Stimulated activated CD8-positive, alpha-beta memory T cell treated with anti-CD3 and anti-CD28 coated beads, Interleukin-4, amount 100 ng/mL, for 24 hours (primary cell): Measurements from ENCODE around the gene OPTN.
"Not testable (repeated sequence)": the region's sequence is repeated elsewhere in the genome, so short reads cannot be mapped to it uniquely, and the experiment has no call there.

Source experiments
- DNase-seq: peaks from one replicate; pipeline ENCODE4 v3.0.0-alpha.2; 2020; ENCODE audit warnings: low read depth

The OPTN gene

GRCh38 chr10:13090289-13090688, 9.7 kb upstream of the OPTN start:
- DNase-seq: no peak

DNA sequence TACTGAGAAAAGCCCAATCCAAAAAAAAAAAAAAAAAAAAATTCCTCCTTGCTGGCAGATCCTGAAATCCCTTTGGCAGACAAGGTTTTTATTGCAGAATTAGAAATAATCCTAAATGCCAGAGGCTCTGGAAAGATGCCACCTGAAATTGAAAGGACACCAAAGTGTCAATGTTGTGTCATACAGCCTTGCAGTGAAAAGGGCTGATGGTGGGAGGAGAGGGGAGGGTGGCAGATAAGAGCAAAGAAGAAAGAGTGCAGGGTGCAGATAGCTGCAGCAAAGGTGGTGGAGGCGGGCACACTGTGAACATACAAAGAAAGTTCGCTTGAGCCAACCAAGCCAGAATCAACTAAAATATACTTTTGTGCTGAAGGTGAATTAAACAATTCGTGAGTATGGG, 8.2 kb upstream of the OPTN start:
- no peak for DNase-seq

DNA sequence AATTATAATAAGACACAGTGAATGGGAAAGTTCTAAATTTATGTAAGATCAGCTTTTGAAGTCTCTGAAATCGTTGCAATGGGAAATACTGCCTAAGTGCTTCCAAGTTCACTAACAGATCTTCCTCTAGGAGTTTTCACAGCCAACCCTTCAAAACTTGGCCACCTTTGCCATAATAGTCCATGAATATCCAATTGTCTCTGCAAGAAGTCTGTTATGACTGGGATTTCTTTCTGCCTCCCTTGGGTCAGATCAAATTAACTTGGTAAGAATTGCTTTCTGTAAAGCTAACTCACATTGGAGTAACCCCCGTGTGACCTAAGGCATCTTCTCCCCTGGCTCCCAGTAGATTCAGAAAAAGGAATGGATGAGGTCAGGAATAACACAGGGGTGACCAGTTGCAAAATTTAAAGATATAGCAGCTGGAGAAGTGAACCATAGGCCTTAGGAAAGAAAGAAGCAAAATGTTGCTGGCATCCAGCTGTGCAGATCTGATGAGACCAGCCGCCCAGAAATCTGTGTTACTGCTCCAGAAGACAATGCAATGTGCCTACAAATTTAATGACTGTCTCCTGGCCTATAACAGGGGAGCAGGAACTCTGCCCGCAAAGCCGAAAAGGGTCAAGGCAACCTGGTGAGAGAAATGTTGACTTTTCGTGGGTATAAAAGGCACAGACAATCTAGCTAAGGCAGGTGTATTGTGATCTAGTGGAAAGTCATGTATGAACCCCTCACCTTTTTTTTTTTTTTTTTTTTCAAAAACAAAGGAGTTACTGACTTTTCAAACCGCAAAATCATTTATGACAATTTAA, 7.5 kb upstream of the OPTN start:
- no peak for DNase-seq

- not testable (repeated sequence) for DNase-seq
These were observed 5.9 kb upstream of the OPTN start for GRCh38 chr10:13094082-13094481.

- no peak for DNase-seq
These were observed 4.9 kb upstream of the OPTN start for GRCh38 chr10:13095094-13095493.

- DNase-seq: no peak
These were observed 4.0 kb upstream of the OPTN start for GRCh38 chr10:13095929-13096328.

GRCh38 chr10:13099144-13099665, 758 bp upstream of the OPTN start:
- DNase-seq: peak; percentile 20

DNA sequence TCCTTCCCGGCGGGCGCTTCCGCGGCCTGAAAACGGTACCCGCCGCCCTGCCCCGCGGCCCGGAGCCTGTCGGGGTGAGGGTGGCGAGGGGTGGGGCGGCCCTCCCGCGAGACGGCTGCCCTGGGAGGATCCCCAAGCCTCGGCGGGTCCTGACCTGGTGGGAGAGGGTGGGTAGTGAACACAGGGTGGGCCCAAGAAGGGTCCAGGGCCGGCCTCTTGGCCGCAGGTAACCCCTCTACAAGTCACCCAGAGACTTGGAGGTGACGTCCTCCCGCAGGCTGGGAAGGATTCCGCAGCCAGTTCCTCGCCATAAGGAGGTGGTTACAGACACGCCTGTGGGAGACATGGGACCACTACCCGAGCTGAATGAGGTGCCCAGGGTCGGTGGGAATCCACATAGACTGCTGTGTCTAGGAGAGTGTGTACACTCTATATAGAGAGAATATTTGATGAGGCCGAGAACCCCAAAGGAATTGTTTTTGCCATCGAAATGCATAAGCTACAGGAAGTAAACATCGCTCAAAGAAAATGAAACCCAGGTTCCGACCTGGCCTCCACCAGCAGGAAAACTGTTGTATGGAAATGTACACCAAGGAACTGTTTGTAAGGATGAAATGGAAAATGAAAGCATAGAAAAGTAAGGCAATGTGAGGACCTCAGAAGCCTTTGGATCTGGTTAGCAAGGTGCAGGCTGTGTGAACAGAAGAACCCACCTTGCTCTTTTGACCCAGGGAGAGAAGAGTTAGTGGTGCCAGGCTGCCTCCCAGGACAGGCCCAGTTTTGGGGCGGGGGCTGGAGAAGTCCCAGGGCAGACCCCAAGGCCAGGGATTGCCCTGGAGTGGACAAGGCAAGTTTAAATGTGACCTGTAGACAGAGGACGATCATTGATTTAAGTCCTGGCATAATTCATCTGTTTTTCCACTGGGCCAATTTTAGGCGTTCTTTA, 659 bp downstream of the OPTN start:
- peak; percentile 14 for DNase-seq

GRCh38 chr10:13102002-13102794, 2.2 kb downstream of the OPTN start:
- no peak for DNase-seq

GRCh38 chr10:13103554-13103953, 3.6 kb downstream of the OPTN start:
- DNase-seq: no peak

DNA sequence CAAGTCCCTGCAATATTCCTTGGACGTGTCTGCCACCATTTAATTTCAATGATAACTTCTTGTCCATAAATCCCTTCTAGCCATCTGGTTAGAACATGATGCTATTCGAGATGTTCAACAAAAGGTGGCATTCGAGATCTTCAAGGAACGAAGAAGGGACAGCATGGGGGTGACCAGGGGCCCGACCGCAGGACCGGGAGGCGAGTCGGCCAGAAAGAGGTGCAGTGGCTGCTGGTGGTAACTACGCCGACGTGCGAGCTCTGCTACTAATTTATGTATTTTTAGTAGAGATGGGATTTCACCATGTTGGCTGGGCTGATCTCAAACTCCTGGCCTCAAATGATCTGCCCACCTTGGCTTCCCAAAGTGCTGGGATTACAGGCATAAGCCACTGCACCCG, 4.7 kb downstream of the OPTN start:
- DNase-seq: no peak

DNA sequence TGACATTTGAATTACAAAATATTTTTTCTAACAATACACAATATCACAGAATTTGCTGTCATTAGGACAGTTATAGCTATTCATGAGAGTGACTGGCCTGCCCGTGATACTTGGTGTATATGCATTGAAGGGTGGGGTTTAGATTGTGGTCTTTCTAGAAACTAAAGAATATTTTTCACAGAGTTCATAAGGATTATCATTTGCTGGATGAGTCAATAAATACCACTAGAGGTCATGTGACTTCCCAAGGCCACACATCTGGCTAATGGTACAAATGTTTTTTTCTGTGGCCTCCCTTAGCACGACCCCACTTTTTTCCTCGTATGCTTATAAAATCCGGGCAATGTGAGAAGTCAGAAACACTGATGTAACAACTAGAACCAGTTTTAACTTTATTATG, 5.2 kb downstream of the OPTN start:
- no peak for DNase-seq

DNA sequence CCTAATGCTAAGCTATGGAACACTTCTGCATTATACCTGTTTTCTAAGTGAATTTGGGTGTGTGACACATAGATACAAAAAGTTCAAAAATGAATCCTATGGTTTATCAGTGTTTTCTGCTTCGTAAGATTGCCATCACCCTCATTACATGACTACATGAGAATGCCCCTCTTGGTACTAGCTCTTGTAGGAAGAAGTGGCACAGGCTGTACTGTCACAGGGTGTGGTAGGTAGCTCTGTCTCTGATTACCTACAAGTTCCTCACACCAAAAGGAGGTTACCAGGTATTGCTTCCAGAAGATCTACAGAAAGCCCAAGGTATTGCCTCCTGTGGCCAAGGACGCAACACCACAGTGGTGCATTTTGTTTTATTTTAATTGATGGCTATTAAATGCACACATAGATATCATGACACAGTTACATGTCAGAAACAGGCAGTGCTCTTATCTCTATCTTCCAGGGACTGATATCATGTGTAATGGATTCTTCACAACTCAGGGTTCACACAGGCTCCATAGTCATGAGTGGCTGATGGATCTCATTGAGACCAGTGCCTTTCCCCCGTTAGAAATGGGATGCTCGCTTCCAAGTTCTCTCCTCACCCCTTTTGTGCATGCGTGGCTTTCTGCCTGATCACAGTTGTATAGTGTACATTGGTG, 6.6 kb downstream of the OPTN start:
- no peak for DNase-seq

DNA sequence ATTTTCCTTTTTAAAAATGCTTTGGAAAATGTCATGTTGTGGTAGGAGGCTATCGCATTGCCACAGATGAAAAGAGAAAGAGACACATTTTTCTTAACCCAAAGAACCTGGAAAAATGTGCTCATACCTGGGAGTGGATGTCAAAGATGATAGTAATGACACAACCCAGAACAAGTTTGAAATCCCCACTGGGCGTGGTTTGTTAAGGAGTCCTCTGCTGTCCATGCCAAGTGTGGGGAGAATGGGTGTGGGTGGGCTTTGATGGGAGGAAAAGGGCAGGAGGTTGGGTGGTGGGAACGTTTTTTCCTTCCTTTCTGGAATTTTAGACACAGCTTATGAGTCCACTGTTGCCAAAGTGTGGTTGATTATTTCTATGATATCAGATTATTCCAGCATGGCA, 10.9 kb downstream of the OPTN start:
- DNase-seq: no peak

GRCh38 chr10:13113544-13113943, 13.6 kb downstream of the OPTN start:
- DNase-seq: no peak

DNA sequence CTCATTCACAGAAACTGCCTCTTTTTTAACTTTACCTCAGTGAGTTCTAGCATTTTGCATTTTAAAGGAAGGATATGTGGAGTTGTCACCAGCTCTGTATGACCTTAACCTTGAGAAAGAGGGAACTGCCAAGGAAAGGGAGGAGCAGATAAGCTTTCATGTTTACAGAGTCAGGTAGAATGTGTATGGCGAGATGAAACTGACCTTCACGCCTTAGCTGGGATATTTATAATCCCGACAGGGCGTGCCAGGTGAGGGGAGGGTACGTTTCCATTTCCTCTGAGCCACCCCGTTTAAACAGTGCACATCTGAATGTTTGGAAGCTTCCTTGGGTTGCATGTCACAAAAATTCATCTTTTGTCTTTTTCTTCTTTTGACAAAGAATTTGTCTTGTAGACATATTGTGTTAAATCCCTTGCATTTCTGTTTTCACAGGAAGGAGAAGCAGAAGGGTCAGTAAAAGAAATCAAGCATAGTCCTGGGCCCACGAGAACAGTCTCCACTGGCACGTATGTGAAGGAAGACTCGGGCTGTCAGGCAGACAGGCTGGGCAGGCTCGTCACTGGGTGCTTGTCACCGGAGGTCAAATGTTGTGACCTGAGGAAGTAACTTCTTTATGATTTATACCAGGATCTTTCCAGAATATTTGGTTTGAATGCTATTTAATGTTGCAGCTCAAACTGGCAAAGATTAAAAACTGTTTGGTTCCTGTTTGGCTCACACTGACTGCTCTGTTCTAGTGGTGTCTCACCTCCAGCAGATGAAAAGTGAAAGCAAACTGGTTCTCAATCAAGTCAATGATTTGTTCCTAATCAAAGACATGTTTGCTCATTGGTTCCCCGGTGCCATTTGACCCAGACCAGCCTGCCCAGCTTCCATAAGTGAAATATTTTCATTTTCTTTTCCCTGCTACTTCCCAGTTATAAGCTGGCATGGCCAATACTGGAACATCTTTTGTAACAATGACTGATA, 16.2 kb downstream of the OPTN start:
- DNase-seq: no peak

DNA sequence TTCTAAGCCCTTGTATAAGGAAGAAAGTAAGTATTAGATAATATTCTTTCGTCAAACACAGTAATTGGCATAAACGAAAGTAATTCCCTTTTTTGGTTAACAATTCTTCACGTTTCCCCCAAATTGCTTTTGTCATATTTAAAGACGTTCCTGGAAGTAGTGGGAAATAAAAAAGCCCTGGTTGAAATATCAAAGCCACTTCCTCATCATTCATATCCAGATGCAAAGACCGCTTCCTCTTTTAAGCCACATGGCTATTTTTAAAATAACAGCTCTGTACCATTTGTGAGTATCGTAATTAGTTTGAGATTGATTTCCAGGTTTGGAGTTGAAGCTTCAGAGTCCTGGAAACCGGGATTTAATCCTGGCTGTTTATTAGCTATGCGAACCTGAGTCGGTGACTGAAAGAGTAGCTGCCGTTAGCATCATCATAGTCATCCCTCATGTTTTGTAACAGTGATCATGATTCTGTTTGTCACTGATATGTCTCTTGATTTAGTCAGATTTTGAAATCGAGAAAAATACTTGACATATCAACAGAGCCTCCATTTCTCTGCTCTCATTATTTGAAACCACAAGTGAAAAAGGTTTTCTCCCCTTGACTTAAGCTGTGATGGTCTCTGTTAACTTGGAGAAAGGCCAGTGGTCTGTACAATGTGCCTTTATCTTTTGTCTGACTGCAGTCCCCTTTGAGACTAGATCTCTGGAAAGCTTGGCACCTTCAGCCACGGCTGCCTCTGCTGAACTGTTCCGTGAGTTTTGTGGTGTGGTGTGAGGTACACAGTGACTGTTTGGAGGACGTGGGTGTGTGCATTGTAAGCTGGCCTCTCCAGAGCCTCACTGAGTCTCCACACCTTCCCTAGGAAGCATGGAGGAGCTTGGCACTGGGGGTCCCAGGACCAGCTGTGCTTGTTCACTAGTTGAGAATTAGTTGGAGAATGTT, 18.1 kb downstream of the OPTN start:
- no peak for DNase-seq

GRCh38 chr10:13118784-13119410, 18.9 kb downstream of the OPTN start:
- no peak for DNase-seq
